Mammary epithelial cell (primary cell): ENCODE data around the gene DDX60.

ENCODE experiments used
- EZH2 ChIP-seq: IDR thresholded peaks from 2 replicates; pipeline ENCODE4 v1.6.1; 2012; ENCODE audit warnings: low read length, inconsistent platforms, borderline replicate concordance
- TF ChIP-seq, protein P1 (sequence below), 2 donors: IDR thresholded peaks in 1 of 2; conservative IDR thresholded peaks in 1 of 2; 2 replicates each; pipeline ENCODE4 v1.5.1; 2011 to 2012; ENCODE audit warnings: inconsistent platforms in 2 of 2, low read length in 2 of 2, mild to moderate bottlenecking in 2 of 2, control low read depth in 1 of 2, low read depth in 1 of 2; ENCODE audit not compliant: insufficient read depth in 1 of 2; ENCODE audit errors: extremely low read depth in 1 of 2

DNA sequence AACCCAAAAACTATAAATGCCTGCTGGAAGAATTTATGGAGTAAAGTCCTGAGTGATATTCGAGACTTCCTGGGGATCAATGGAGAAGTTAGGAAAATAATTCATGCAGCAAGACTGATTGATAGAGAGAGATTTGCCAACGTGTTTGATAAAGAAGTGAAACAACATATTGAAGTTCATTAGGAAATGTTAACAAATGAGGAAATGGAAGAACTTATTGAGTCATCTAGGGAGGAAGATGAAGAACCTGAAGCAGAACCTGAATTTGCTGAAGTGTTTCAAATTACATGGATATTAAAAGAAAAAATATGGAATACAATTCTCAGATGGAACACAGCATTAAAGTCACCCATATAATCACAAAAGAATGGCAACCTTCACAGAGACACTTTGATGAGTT is 39.0 kb downstream of the DDX60 start:
- TF ChIP-seq, protein P1, sequence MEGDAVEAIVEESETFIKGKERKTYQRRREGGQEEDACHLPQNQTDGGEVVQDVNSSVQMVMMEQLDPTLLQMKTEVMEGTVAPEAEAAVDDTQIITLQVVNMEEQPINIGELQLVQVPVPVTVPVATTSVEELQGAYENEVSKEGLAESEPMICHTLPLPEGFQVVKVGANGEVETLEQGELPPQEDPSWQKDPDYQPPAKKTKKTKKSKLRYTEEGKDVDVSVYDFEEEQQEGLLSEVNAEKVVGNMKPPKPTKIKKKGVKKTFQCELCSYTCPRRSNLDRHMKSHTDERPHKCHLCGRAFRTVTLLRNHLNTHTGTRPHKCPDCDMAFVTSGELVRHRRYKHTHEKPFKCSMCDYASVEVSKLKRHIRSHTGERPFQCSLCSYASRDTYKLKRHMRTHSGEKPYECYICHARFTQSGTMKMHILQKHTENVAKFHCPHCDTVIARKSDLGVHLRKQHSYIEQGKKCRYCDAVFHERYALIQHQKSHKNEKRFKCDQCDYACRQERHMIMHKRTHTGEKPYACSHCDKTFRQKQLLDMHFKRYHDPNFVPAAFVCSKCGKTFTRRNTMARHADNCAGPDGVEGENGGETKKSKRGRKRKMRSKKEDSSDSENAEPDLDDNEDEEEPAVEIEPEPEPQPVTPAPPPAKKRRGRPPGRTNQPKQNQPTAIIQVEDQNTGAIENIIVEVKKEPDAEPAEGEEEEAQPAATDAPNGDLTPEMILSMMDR (conservative IDR thresholded peaks at IDR 0.05 in 1 of 2, IDR thresholded peaks at IDR 0.05 in 1 of 2; ENCODE audit: extremely low read depth in 1 of 2, insufficient read depth in 1 of 2, low read depth in 1 of 2, low read length in 2 of 2): no peak
- no peak for TF ChIP-seq EZH2
